HEK293T (cell line): Measurements from ENCODE around the gene OIP5.
"Not testable (repeated sequence)": the region's sequence is repeated elsewhere in the genome, so short reads cannot be mapped to it uniquely, and the experiment has no call there.

Experiments
- CTCF ChIA-PET: fragments of 350-600 bp; formaldehyde crosslinking; extraction: SDS; loops from one replicate; lab custom pipeline; 2021; ENCODE audit warnings: antibody characterized with exemption, inconsistent platforms; lab: Yijun Ruan, JAX
- POLR2A ChIA-PET: fragments of 350-600 bp; formaldehyde crosslinking; extraction: SDS; loops from one replicate; lab custom pipeline; 2020; ENCODE audit warnings: antibody characterized with exemption, inconsistent platforms; lab: Yijun Ruan, JAX
- DNase-seq: peaks from one replicate; pipeline ENCODE4 v3.0.0; 2012; ENCODE audit warnings: mixed read lengths; ENCODE audit errors: extremely low spot score
- ARNT ChIP-seq: fragments of 450-650 bp; IDR thresholded peaks from 2 replicates; pipeline ENCODE4 v1.6.1; 2017; ENCODE audit warnings: mild to moderate bottlenecking
- BHLHE40 ChIP-seq: fragments of 450-650 bp; IDR thresholded peaks from 2 replicates; pipeline ENCODE4 v1.6.1; 2016; ENCODE audit warnings: mild to moderate bottlenecking, moderate library complexity, borderline replicate concordance
- CTBP1 ChIP-seq: fragments of 450-650 bp; IDR thresholded peaks from 2 replicates; pipeline ENCODE4 v1.6.1; 2016; ENCODE audit warnings: borderline replicate concordance
- ELF4 ChIP-seq: fragments of 450-650 bp; IDR thresholded peaks from 2 replicates; pipeline ENCODE4 v1.6.1; 2017; ENCODE audit warnings: antibody characterized with exemption
- FOXA1 ChIP-seq: fragments of 450-650 bp; IDR thresholded peaks from 2 replicates; pipeline ENCODE4 v1.6.1; 2016; ENCODE audit warnings: mild to moderate bottlenecking
- FOXK2 ChIP-seq: fragments of 450-650 bp; IDR thresholded peaks from 2 replicates; pipeline ENCODE4 v1.6.1; 2016; ENCODE audit warnings: mild to moderate bottlenecking
- FOXM1 ChIP-seq: fragments of 450-650 bp; IDR thresholded peaks from 2 replicates; pipeline ENCODE4 v1.6.1; 2017; ENCODE audit warnings: mild to moderate bottlenecking, borderline replicate concordance
- HDGF ChIP-seq: fragments of 450-650 bp; IDR thresholded peaks from 2 replicates; pipeline ENCODE4 v1.6.1; 2017; ENCODE audit warnings: antibody characterized with exemption, borderline replicate concordance
- L3MBTL2 ChIP-seq: fragments of 450-650 bp; conservative IDR thresholded peaks from 2 replicates; pipeline ENCODE4 v1.6.1; 2016; ENCODE audit warnings: mild to moderate bottlenecking
- LEF1 ChIP-seq: fragments of 450-650 bp; IDR thresholded peaks from 2 replicates; pipeline ENCODE4 v1.6.1; 2017; ENCODE audit warnings: mild to moderate bottlenecking, borderline replicate concordance
- NFRKB ChIP-seq: fragments of 450-650 bp; IDR thresholded peaks from 2 replicates; pipeline ENCODE4 v1.6.1; 2016; ENCODE audit warnings: mild to moderate bottlenecking, moderate library complexity
- PKNOX1 ChIP-seq: fragments of 450-650 bp; IDR thresholded peaks from 2 replicates; pipeline ENCODE4 v1.6.1; 2016
- SP1 ChIP-seq: fragments of 450-650 bp; IDR thresholded peaks from 2 replicates; pipeline ENCODE4 v1.6.1; 2017
- SUZ12 ChIP-seq: fragments of 450-650 bp; IDR thresholded peaks from 2 replicates; pipeline ENCODE4 v1.6.1; 2016; ENCODE audit warnings: mild to moderate bottlenecking
- TARDBP ChIP-seq: fragments of 450-650 bp; IDR thresholded peaks from 2 replicates; pipeline ENCODE4 v1.6.1; 2016
- ZNF384 ChIP-seq: fragments of 450-650 bp; IDR thresholded peaks from 2 replicates; pipeline ENCODE4 v1.6.1; 2016

OIP5 gene

GRCh38 chr15:41301587-41301986 is 30.8 kb downstream of the OIP5 start:
- ChIA-PET POLR2A (no interaction called here), CTCF (no interaction called here)
- DNase-seq: no peak
- TF ChIP-seq LEF1: no peak
- no peak for TF ChIP-seq SP1
- no peak for TF ChIP-seq CTBP1
- TF ChIP-seq NFRKB: no peak
- no peak for TF ChIP-seq BHLHE40
- no peak for TF ChIP-seq ELF4
- TF ChIP-seq L3MBTL2: no peak
- no peak for TF ChIP-seq PKNOX1
- TF ChIP-seq FOXM1: no peak
- no peak for TF ChIP-seq HDGF
- no peak for TF ChIP-seq SUZ12
- TF ChIP-seq ARNT: no peak
- no peak for TF ChIP-seq TARDBP
- TF ChIP-seq FOXK2: no peak
- no peak for TF ChIP-seq ZNF384
- no peak for TF ChIP-seq FOXA1

- POLR2A ChIA-PET, DNase-seq, CTCF ChIA-PET: not testable (repeated sequence)
These were observed 31.3 kb downstream of the OIP5 start for GRCh38 chr15:41301139-41301538.

GRCh38 chr15:41292521-41292920 is 39.9 kb downstream of the OIP5 start:
- POLR2A ChIA-PET: interaction anchor here (1.0 kb wide), 1 partner anchor 9 kb away, joined by 3 read pairs; no protein-coding TSS in a partner anchor
- CTCF ChIA-PET: no interaction called here
- TF ChIP-seq HDGF (no peak), L3MBTL2 (no peak), FOXM1 (no peak), CTBP1 (no peak), BHLHE40 (no peak), LEF1 (no peak), SUZ12 (no peak), SP1 (no peak), ELF4 (no peak), NFRKB (no peak), ARNT (no peak), ZNF384 (no peak)
- DNase-seq: no peak

GRCh38 chr15:41291065-41291631 is 41.2 kb downstream of the OIP5 start:
- CTCF ChIA-PET: interaction anchor here (0.6 kb wide), 1 partner anchor 506 kb away, joined by 3 read pairs; no protein-coding TSS in a partner anchor
- DNase-seq: no peak
- POLR2A ChIA-PET: interaction anchor here (1.5 kb wide), 1 partner anchor 42 kb away, joined by 6 read pairs; the partner anchor contains the start of genes NUSAP1 and OIP5
- TF ChIP-seq HDGF (no peak), ELF4 (no peak), L3MBTL2 (no peak), FOXM1 (no peak), LEF1 (no peak), BHLHE40 (no peak), FOXA1 (no peak), SUZ12 (no peak), CTBP1 (no peak), PKNOX1 (no peak)

GRCh38 chr15:41289953-41290352 is 42.4 kb downstream of the OIP5 start:
- no peak for DNase-seq
- TF ChIP-seq BHLHE40 (no peak), HDGF (no peak), FOXM1 (no peak), CTBP1 (no peak)
- ChIA-PET POLR2A (no interaction called here), CTCF (interaction anchor here (0.7 kb wide), 1 partner anchor 175 kb away, joined by 4 read pairs; no protein-coding TSS in a partner anchor)

- POLR2A ChIA-PET: no interaction called here
- CTCF ChIA-PET: no interaction called here
- TF ChIP-seq FOXK2 (no peak), PKNOX1 (no peak), SP1 (no peak), BHLHE40 (no peak), FOXA1 (no peak), ARNT (no peak), TARDBP (no peak), FOXM1 (no peak), HDGF (no peak), CTBP1 (no peak), ZNF384 (no peak), SUZ12 (no peak), NFRKB (no peak), L3MBTL2 (no peak), LEF1 (no peak), ELF4 (no peak)
- no peak for DNase-seq
These were observed 43.9 kb downstream of the OIP5 start for GRCh38 chr15:41288464-41288863.
